H1 (cell line): ENCODE results near the gene LY86. TPM values are rescaled to one million over a fixed set of nuclear protein-coding genes. Genes with fewer than 3 reads are reported as not detected.

Experiments used
- CBX5 ChIP-seq: fragments of 300-800, 300-1000 bp; sonication (generic); IDR thresholded peaks from 2 replicates; pipeline ENCODE4 v1.7.1; 2016; ENCODE audit warnings: antibody characterized with exemption, low read length, low read depth
- CEBPB ChIP-seq: IDR thresholded peaks from 2 replicates; pipeline ENCODE4 v1.6.1; 2012; ENCODE audit warnings: low read depth, low read length
- FOSL1 ChIP-seq: IDR thresholded peaks from 2 replicates; pipeline ENCODE4 v1.6.1; 2011; ENCODE audit warnings: mild to moderate bottlenecking, low read depth, low read length, moderate library complexity; ENCODE audit not compliant: insufficient read depth
- POU5F1 ChIP-seq: IDR thresholded peaks from 2 replicates; pipeline ENCODE4 v1.6.1; 2011; ENCODE audit warnings: low read depth, mild to moderate bottlenecking, low read length, moderate library complexity
- RXRA ChIP-seq: IDR thresholded peaks from 2 replicates; pipeline ENCODE4 v1.6.1; 2011; ENCODE audit warnings: low read depth, mild to moderate bottlenecking, low read length, moderate library complexity; ENCODE audit not compliant: insufficient read depth
- polyA plus RNA-seq, 7 experiments: library from polyadenylated mRNA; depleted of rRNA in 3 of 7; stranded (reverse) in 5 of 7; unstranded in 2 of 7; fragments of >200 nt in 5 of 7; fragments of 200-250 nt in 2 of 7; gene quantifications; 1 replicate in 5 of 7; 2 replicates in 1 of 7; 4 replicates in 1 of 7; pipeline versions ENCODE4 v1.2.1 to v1.2.3, GENCODE V29; 2011 to 2013; ENCODE audit warnings: missing spikeins in 2 of 7, mixed read lengths in 2 of 7
- total RNA-seq: library from RNA; stranded (reverse); fragmentation: NEBNext Ultra II Directional; extraction: Animal tissue kit (Norgen Biotek cat#: 25700); gene quantifications from 2 replicates; pipeline ENCODE4 v1.2.1, GENCODE V29; 2021
- TF ChIP-seq, protein P1 (sequence below): IDR thresholded peaks from 2 replicates; pipeline ENCODE4 v1.6.1; 2011; ENCODE audit warnings: low read length, improper control_type of control experiment
- TF ChIP-seq, protein P2 (sequence below): IDR thresholded peaks from 2 replicates; pipeline ENCODE4 v1.6.1; 2012; ENCODE audit warnings: low read length, inconsistent platforms

Gene LY86
- total and polyA plus RNA-seq, 2 of the 8 experiments (the other 6 are each of a cell fraction or from before 2014, with no cell fraction given), result not detected

DNA sequence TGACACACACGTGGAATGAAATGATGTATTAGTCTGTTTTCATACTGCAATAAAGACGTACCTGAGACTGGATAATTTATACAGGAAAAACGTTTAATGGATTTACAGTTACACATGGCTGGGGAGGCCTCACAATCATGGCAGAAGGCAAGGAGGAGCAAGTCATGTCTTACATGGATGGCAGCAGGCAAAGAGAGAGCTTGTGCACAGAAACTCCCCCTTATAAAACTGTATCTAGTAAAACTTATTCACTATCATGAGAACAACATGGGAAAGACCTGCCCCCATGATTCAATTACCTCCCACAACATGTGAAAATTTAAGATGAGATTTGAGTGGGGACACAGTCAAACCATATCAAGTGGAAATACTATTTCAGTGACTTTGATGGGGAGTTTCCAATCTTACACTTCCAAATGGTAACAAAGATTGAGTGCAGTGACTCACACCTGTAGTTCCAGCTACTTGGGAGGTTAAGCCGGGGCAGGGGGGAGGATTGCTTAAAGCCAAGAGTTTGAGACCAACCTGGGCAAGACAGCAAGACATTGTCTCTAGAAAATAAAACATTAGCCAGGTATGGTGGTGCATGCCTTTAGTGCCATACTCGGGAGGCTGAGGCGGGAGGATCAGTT lies 8.2 kb upstream of the LY86 start (continued):
- TF ChIP-seq, protein P1, sequence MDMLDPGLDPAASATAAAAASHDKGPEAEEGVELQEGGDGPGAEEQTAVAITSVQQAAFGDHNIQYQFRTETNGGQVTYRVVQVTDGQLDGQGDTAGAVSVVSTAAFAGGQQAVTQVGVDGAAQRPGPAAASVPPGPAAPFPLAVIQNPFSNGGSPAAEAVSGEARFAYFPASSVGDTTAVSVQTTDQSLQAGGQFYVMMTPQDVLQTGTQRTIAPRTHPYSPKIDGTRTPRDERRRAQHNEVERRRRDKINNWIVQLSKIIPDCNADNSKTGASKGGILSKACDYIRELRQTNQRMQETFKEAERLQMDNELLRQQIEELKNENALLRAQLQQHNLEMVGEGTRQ, result no peak
- TF ChIP-seq RXRA, result no peak
- no peak for TF ChIP-seq CEBPB
- TF ChIP-seq FOSL1, result no peak
- TF ChIP-seq POU5F1, result no peak
- TF ChIP-seq, protein P2, sequence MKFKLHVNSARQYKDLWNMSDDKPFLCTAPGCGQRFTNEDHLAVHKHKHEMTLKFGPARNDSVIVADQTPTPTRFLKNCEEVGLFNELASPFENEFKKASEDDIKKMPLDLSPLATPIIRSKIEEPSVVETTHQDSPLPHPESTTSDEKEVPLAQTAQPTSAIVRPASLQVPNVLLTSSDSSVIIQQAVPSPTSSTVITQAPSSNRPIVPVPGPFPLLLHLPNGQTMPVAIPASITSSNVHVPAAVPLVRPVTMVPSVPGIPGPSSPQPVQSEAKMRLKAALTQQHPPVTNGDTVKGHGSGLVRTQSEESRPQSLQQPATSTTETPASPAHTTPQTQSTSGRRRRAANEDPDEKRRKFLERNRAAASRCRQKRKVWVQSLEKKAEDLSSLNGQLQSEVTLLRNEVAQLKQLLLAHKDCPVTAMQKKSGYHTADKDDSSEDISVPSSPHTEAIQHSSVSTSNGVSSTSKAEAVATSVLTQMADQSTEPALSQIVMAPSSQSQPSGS, result no peak
- TF ChIP-seq CBX5, result no peak
